ENCODE measurements around the gene APP. TPM values are rescaled to one million over a fixed set of nuclear protein-coding genes. Genes with fewer than 3 reads are reported as not detected.

APP gene
- total RNA-seq, 1 experiment from 2014 or later, result 560 TPM

DNA sequence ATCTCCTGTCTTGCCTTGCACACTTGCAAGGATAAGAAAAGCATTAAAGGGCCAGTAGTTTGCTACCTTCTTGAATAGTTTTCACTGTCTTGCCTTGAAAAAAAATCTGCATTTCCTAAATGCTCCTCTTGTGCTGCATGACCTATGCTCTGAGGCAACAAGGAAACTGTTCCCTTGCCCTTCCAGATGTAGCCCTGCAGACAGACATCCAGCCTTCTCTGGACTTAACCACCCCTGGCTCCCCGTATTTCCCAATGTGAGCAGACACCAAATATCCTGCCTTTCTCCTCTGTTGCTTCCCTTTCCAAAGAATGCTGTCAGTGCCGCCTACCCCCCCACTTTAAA lies 258.2 kb downstream of the APP start (continued):
- TF ChIP-seq, protein P1, sequence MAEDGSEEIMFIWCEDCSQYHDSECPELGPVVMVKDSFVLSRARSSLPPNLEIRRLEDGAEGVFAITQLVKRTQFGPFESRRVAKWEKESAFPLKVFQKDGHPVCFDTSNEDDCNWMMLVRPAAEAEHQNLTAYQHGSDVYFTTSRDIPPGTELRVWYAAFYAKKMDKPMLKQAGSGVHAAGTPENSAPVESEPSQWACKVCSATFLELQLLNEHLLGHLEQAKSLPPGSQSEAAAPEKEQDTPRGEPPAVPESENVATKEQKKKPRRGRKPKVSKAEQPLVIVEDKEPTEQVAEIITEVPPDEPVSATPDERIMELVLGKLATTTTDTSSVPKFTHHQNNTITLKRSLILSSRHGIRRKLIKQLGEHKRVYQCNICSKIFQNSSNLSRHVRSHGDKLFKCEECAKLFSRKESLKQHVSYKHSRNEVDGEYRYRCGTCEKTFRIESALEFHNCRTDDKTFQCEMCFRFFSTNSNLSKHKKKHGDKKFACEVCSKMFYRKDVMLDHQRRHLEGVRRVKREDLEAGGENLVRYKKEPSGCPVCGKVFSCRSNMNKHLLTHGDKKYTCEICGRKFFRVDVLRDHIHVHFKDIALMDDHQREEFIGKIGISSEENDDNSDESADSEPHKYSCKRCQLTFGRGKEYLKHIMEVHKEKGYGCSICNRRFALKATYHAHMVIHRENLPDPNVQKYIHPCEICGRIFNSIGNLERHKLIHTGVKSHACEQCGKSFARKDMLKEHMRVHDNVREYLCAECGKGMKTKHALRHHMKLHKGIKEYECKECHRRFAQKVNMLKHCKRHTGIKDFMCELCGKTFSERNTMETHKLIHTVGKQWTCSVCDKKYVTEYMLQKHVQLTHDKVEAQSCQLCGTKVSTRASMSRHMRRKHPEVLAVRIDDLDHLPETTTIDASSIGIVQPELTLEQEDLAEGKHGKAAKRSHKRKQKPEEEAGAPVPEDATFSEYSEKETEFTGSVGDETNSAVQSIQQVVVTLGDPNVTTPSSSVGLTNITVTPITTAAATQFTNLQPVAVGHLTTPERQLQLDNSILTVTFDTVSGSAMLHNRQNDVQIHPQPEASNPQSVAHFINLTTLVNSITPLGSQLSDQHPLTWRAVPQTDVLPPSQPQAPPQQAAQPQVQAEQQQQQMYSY (CRISPR knock-in tag; IDR thresholded peaks at IDR 0.05), result no peak
- TF ChIP-seq, protein P2, sequence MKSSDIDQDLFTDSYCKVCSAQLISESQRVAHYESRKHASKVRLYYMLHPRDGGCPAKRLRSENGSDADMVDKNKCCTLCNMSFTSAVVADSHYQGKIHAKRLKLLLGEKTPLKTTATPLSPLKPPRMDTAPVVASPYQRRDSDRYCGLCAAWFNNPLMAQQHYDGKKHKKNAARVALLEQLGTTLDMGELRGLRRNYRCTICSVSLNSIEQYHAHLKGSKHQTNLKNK (CRISPR knock-in tag; IDR thresholded peaks at IDR 0.05), result no peak
- TF ChIP-seq ZNF396 (CRISPR knock-in tag; IDR thresholded peaks at IDR 0.05; ENCODE audit: borderline replicate concordance) (no peak), CREB1 (CRISPR knock-in tag; IDR thresholded peaks at IDR 0.05) (no peak), NR1H2 (CRISPR knock-in tag; IDR thresholded peaks at IDR 0.05) (no peak)

DNA sequence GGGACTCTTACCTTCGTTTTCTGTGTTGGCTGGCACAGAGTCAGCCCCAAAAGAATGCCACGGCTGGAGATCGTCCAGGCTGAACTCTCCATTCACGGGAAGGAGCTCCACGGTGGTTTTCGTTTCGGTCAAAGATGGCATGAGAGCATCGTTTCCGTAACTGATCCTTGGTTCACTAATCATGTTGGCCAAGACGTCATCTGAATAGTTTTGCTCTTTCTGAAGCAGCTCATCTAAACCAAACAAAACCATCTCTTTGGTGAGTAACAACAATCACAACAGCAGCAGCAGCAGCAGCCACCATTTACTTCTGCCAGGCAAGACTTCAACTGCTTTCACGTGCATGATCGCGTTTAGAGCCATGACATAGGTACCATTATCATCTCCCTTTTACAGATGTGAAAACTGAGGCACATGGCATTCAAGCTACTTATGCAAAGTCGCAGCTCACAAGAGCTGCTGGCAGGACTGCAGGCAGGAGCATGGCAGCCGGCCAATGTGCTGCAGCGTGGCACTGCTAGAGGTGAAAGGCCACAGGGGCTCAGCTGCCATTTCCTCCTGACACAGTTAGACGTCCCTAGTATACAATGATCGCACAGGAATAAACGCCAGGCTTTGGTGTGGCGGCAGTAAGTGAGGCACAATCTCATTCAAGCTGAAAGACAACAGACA lies 258.7 kb downstream of the APP start:
- no peak for ATAC-seq
- no peak for DNase-seq (ENCODE audit: low spot score)
- Mint-ChIP-seq H3K36me3 (peaks cover 25% of the 10 kb centered on the region), H3K27me3 (ENCODE audit: low read depth) (no peaks in the 10 kb centered on the region), H3K4me3 (no peak overlapping the region), H3K4me1 (peaks cover 39% of the 10 kb centered on the region), H3K9me3 (no peaks in the 10 kb centered on the region), H3K27ac (peak overlapping the region; percentile 89)
- CTCF ChIA-PET, result no interaction called here
- POLR2A ChIA-PET, result no interaction called here
- TF ChIP-seq, protein P3, sequence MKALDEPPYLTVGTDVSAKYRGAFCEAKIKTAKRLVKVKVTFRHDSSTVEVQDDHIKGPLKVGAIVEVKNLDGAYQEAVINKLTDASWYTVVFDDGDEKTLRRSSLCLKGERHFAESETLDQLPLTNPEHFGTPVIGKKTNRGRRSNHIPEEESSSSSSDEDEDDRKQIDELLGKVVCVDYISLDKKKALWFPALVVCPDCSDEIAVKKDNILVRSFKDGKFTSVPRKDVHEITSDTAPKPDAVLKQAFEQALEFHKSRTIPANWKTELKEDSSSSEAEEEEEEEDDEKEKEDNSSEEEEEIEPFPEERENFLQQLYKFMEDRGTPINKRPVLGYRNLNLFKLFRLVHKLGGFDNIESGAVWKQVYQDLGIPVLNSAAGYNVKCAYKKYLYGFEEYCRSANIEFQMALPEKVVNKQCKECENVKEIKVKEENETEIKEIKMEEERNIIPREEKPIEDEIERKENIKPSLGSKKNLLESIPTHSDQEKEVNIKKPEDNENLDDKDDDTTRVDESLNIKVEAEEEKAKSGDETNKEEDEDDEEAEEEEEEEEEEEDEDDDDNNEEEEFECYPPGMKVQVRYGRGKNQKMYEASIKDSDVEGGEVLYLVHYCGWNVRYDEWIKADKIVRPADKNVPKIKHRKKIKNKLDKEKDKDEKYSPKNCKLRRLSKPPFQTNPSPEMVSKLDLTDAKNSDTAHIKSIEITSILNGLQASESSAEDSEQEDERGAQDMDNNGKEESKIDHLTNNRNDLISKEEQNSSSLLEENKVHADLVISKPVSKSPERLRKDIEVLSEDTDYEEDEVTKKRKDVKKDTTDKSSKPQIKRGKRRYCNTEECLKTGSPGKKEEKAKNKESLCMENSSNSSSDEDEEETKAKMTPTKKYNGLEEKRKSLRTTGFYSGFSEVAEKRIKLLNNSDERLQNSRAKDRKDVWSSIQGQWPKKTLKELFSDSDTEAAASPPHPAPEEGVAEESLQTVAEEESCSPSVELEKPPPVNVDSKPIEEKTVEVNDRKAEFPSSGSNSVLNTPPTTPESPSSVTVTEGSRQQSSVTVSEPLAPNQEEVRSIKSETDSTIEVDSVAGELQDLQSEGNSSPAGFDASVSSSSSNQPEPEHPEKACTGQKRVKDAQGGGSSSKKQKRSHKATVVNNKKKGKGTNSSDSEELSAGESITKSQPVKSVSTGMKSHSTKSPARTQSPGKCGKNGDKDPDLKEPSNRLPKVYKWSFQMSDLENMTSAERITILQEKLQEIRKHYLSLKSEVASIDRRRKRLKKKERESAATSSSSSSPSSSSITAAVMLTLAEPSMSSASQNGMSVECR (CRISPR knock-in tag; IDR thresholded peaks at IDR 0.05; ENCODE audit: borderline replicate concordance), result no peak
- TF ChIP-seq, protein P4, sequence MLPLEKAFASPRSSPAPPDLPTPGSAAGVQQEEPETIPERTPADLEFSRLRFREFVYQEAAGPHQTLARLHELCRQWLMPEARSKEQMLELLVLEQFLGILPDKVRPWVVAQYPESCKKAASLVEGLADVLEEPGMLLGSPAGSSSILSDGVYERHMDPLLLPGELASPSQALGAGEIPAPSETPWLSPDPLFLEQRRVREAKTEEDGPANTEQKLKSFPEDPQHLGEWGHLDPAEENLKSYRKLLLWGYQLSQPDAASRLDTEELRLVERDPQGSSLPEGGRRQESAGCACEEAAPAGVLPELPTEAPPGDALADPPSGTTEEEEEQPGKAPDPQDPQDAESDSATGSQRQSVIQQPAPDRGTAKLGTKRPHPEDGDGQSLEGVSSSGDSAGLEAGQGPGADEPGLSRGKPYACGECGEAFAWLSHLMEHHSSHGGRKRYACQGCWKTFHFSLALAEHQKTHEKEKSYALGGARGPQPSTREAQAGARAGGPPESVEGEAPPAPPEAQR (CRISPR knock-in tag; IDR thresholded peaks at IDR 0.05), result no peak
- TF ChIP-seq, protein P5, sequence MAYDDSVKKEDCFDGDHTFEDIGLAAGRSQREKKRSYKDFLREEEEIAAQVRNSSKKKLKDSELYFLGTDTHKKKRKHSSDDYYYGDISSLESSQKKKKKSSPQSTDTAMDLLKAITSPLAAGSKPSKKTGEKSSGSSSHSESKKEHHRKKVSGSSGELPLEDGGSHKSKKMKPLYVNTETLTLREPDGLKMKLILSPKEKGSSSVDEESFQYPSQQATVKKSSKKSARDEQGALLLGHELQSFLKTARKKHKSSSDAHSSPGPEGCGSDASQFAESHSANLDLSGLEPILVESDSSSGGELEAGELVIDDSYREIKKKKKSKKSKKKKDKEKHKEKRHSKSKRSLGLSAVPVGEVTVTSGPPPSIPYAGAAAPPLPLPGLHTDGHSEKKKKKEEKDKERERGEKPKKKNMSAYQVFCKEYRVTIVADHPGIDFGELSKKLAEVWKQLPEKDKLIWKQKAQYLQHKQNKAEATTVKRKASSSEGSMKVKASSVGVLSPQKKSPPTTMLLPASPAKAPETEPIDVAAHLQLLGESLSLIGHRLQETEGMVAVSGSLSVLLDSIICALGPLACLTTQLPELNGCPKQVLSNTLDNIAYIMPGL (CRISPR knock-in tag; IDR thresholded peaks at IDR 0.05), result no peak
- TF ChIP-seq TP53 (CRISPR knock-in tag; IDR thresholded peaks at IDR 0.05), result no peak
- TF ChIP-seq, protein P1 (CRISPR knock-in tag; IDR thresholded peaks at IDR 0.05), result no peak
- TF ChIP-seq, protein P6, sequence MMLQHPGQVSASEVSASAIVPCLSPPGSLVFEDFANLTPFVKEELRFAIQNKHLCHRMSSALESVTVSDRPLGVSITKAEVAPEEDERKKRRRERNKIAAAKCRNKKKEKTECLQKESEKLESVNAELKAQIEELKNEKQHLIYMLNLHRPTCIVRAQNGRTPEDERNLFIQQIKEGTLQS (CRISPR knock-in tag; conservative IDR thresholded peaks at IDR 0.05), result no peak
- TF ChIP-seq SP1 (CRISPR knock-in tag; conservative IDR thresholded peaks at IDR 0.05), result no peak
- no peak for TF ChIP-seq IRF2 (CRISPR knock-in tag; IDR thresholded peaks at IDR 0.05; ENCODE audit: borderline replicate concordance, low read depth)
- TF ChIP-seq, protein P7, sequence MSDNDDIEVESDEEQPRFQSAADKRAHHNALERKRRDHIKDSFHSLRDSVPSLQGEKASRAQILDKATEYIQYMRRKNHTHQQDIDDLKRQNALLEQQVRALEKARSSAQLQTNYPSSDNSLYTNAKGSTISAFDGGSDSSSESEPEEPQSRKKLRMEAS (CRISPR knock-in tag; IDR thresholded peaks at IDR 0.05), result no peak
- TF ChIP-seq GRHL2 (CRISPR knock-in tag; IDR thresholded peaks at IDR 0.05; ENCODE audit: insufficient replicate concordance, severe bottlenecking), result no peak
- no peak for TF ChIP-seq FOXJ3 (CRISPR knock-in tag; IDR thresholded peaks at IDR 0.05; ENCODE audit: borderline replicate concordance)
- TF ChIP-seq, protein P8, sequence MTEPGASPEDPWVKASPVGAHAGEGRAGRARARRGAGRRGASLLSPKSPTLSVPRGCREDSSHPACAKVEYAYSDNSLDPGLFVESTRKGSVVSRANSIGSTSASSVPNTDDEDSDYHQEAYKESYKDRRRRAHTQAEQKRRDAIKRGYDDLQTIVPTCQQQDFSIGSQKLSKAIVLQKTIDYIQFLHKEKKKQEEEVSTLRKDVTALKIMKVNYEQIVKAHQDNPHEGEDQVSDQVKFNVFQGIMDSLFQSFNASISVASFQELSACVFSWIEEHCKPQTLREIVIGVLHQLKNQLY (CRISPR knock-in tag; IDR thresholded peaks at IDR 0.05), result no peak
